ENCODE data around the gene SCYGR3. TPM values are rescaled to one million over a fixed set of nuclear protein-coding genes. Genes with fewer than 3 reads are reported as not detected.

The SCYGR3 gene
- total and polyA plus RNA-seq, 2 of the 8 experiments (the other 6 are each of a cell fraction or from before 2014, with no cell fraction given), result not detected

- Histone ChIP-seq H2BK120ac (replicated peaks; ENCODE audit: low read depth, low read length) (no peak overlapping the region), H3K18ac (ENCODE audit: extremely low read depth, low read length) (no peak overlapping the region), H3K4me3 (ENCODE audit: extremely low read depth in 1 of 4, insufficient read depth in 2 of 4, low read depth in 3 of 4, low read length in 4 of 4) (no peak overlapping the region), H2BK12ac (ENCODE audit: low read depth, low read length) (no peak overlapping the region), H2BK20ac (ENCODE audit: low read length) (no peak overlapping the region), H3K79me1 (ENCODE audit: low read depth, low read length) (no peaks in the 10 kb centered on the region), H3K4ac (replicated peaks; ENCODE audit: insufficient read length, low read depth, low read length) (no peak overlapping the region), H4K20me1 (replicated peaks in 1 of 2; ENCODE audit: control insufficient read depth in 1 of 2, insufficient read depth in 2 of 2, low read length in 2 of 2) (no peaks in the 10 kb centered on the region), H3K79me2 (ENCODE audit: control insufficient read depth in 1 of 2, insufficient read depth in 2 of 2, low read length in 2 of 2) (no peaks in the 10 kb centered on the region), H4K5ac (ENCODE audit: insufficient read length, low read depth, low read length) (no peak overlapping the region), H2BK5ac (ENCODE audit: low read depth, low read length) (no peak overlapping the region), H4K91ac (replicated peaks; ENCODE audit: insufficient read length, low read length) (no peak overlapping the region), H3K9ac (replicated peaks in 1 of 4; ENCODE audit: extremely low read depth in 1 of 4, low read depth in 3 of 4, low read length in 3 of 4) (no peak overlapping the region), H3K56ac (replicated peaks; ENCODE audit: insufficient read length, low read depth, low read length) (no peak overlapping the region), H3K4me2 (ENCODE audit: insufficient read depth in 1 of 2, low read depth in 2 of 2, low read length in 2 of 2) (no peak overlapping the region), H2BK15ac (ENCODE audit: low read length) (no peak overlapping the region), H3K23ac (ENCODE audit: insufficient read length) (no peak overlapping the region), H3K23me2 (ENCODE audit: low read depth, low read length) (0 out of 2 replicates have a peak, but pooled peaks cover 3% of the 10 kb centered on the region), H3K14ac (ENCODE audit: insufficient read length) (no peak overlapping the region), H2AFZ (ENCODE audit: low read length) (no peak overlapping the region), H3K27ac (ENCODE audit: low read depth, low read length) (no peak overlapping the region), H4K8ac (ENCODE audit: extremely low read depth, insufficient read depth, low read length) (no peak overlapping the region), H3K36me3 (ENCODE audit: control insufficient read depth in 2 of 4, insufficient read depth in 4 of 4, low read length in 3 of 4) (no peaks in the 10 kb centered on the region), H3K4me1 (replicated peaks in 1 of 4; ENCODE audit: control insufficient read depth in 3 of 4, insufficient read depth in 4 of 4, low read length in 3 of 4) (peaks cover 0 to 5% (median 1%) of the 10 kb centered on the region in 4 experiments; a peak in 1 of 7 replicates), H2AK5ac (ENCODE audit: low read depth, low read length) (no peak overlapping the region), H3K27me3 (replicated peaks in 1 of 4; ENCODE audit: control insufficient read depth in 3 of 4, extremely low read depth in 1 of 4, insufficient read depth in 3 of 4, low read length in 3 of 4) (no peaks in the 10 kb centered on the region), H3K9me3 (ENCODE audit: insufficient read depth in 2 of 2, low read depth in 1 of 2, low read length in 1 of 2) (no peaks in the 10 kb centered on the region)
- ChIA-PET POLR2A (ENCODE audit: partially characterized antibody) (no interaction called here), CTCF (ENCODE audit: partially characterized antibody) (interaction anchor here (1.5 to 2.0 kb wide), 3 partner anchors 13 to 160 kb away, joined by 5 to 8 read pairs (median 6); no protein-coding TSS in a partner anchor)
- DNase-seq (ENCODE audit: low read depth in 1 of 2, low spot score in 2 of 2), result no peak
- FAIRE-seq, result no peak
- WGBS, 2 experiments (ENCODE audit: extremely low coverage in 1 of 2, insufficient coverage in 1 of 2, insufficient read length in 1 of 2, insufficient replicate concordance in 2 of 2, low coverage in 1 of 2, low lambda C conversion rate in 2 of 2, missing lambda C conversion rate in 1 of 2), result 86% methylated on average over 2 of the region's 4 CpGs; no CpG with 5 or more reads in 1 of the 2 experiments
- TF ChIP-seq CTCF (IDR thresholded peaks at IDR 0.05; ENCODE audit: control extremely low read depth in 1 of 3, insufficient read depth in 1 of 3, low read depth in 1 of 3, low read length in 3 of 3), result no peak
These were observed 394 bp downstream of the SCYGR3 start for GRCh38 chr2:227614246-227614645.
